ENCODE data around the gene ABTB1.

The ABTB1 gene

GRCh38 chr3:127706785-127707351, 34.1 kb downstream of the ABTB1 start (continued):
- TF ChIP-seq ZNF76 (tag by site-specific recombination; IDR thresholded peaks at IDR 0.05; ENCODE audit: borderline replicate concordance, low read depth) (no peak), ZNF544 (tag by site-specific recombination; IDR thresholded peaks at IDR 0.05) (no peak), AEBP2 (tag by site-specific recombination; IDR thresholded peaks at IDR 0.05; ENCODE audit: borderline replicate concordance) (no peak), ZNF558 (tag by site-specific recombination; IDR thresholded peaks at IDR 0.05) (no peak), ZNF555 (tag by site-specific recombination; conservative IDR thresholded peaks at IDR 0.05) (no peak), YY1 (tag by site-specific recombination; IDR thresholded peaks at IDR 0.05) (no peak)

- no peak overlapping the region for H3K27ac ChIP-seq (ENCODE audit: extremely low read depth, low read depth, low read length)
- CTCF ChIA-PET = interaction anchor here (0.7 kb wide), 1 partner anchor 11 kb away, joined by 3 read pairs; no protein-coding TSS in a partner anchor
- no peaks in the 10 kb centered on the region for H3K36me3 ChIP-seq (ENCODE audit: control insufficient read depth in 2 of 2, insufficient read depth in 1 of 2, low read length in 2 of 2)
- H3K9me3 ChIP-seq (ENCODE audit: control insufficient read depth, insufficient read depth, low read depth, low read length) = no peaks in the 10 kb centered on the region
- POLR2A ChIA-PET = no interaction called here
- no peaks in the 10 kb centered on the region for H3K4me1 ChIP-seq (ENCODE audit: control insufficient read depth, insufficient read depth, low read length)
- TF ChIP-seq ZFP41 (tag by site-specific recombination; IDR thresholded peaks at IDR 0.05; ENCODE audit: borderline replicate concordance) = no peak
- no peak for TF ChIP-seq ZNF48 (tag by site-specific recombination; IDR thresholded peaks at IDR 0.05)
- no peak for TF ChIP-seq HOXA7 (CRISPR knock-in tag; IDR thresholded peaks at IDR 0.05; ENCODE audit: borderline replicate concordance)
- no peak for TF ChIP-seq KLF1 (tag by site-specific recombination; IDR thresholded peaks at IDR 0.05)
- no peak for TF ChIP-seq ZFHX2 (tag by site-specific recombination; conservative IDR thresholded peaks at IDR 0.05)
- TF ChIP-seq RBAK (tag by site-specific recombination; IDR thresholded peaks at IDR 0.05) = no peak
- no peak for TF ChIP-seq KLF16 (tag by site-specific recombination; IDR thresholded peaks at IDR 0.05)
- no peak for TF ChIP-seq ZNF394 (tag by site-specific recombination; IDR thresholded peaks at IDR 0.05; ENCODE audit: borderline replicate concordance)
- no peak for TF ChIP-seq ZNF610 (tag by site-specific recombination; IDR thresholded peaks at IDR 0.05; ENCODE audit: borderline replicate concordance)
- TF ChIP-seq INSM2 (tag by site-specific recombination; IDR thresholded peaks at IDR 0.05) = no peak
- no peak for TF ChIP-seq ZNF571 (tag by site-specific recombination; IDR thresholded peaks at IDR 0.05)
- TF ChIP-seq ZIC2 (tag by site-specific recombination; IDR thresholded peaks at IDR 0.05) = no peak; the same call in 1 of the 2 replicates
- no peak for TF ChIP-seq SP7 (tag by site-specific recombination; IDR thresholded peaks at IDR 0.05)
- no peak for TF ChIP-seq TCF7L2 (IDR thresholded peaks at IDR 0.05; ENCODE audit: borderline replicate concordance, low read depth, low read length)
- no peak for TF ChIP-seq ZNF596 (tag by site-specific recombination; IDR thresholded peaks at IDR 0.05)
- no peak for TF ChIP-seq KLF17 (tag by site-specific recombination; IDR thresholded peaks at IDR 0.05)
- no peak overlapping the region for H3K4me3 ChIP-seq (ENCODE audit: low read depth, low read length)
These were observed 35.2 kb downstream of the ABTB1 start for GRCh38 chr3:127707851-127708411.

Measured in HEK293 (cell line).